Measurements from ENCODE around the gene KCNC1.

- TF ChIP-seq SNAI2 (CRISPR knock-in tag; IDR thresholded peaks at IDR 0.05), result no peak
- TF ChIP-seq RARB (CRISPR knock-in tag; IDR thresholded peaks at IDR 0.05), result no peak
- TF ChIP-seq ARNTL (CRISPR knock-in tag; IDR thresholded peaks at IDR 0.05; ENCODE audit: borderline replicate concordance, low read depth), result no peak
- no peak for TF ChIP-seq CSDC2 (CRISPR knock-in tag; IDR thresholded peaks at IDR 0.05)
- no peak for TF ChIP-seq OSR1 (CRISPR knock-in tag; IDR thresholded peaks at IDR 0.05)
- no peak for TF ChIP-seq TOX (CRISPR knock-in tag; IDR thresholded peaks at IDR 0.05; ENCODE audit: borderline replicate concordance)
- TF ChIP-seq ZFP3 (CRISPR knock-in tag; IDR thresholded peaks at IDR 0.05), result no peak
- TF ChIP-seq PATZ1 (CRISPR knock-in tag; IDR thresholded peaks at IDR 0.05; ENCODE audit: borderline replicate concordance), result no peak
- no peak for TF ChIP-seq CREB5 (CRISPR knock-in tag; IDR thresholded peaks at IDR 0.05; ENCODE audit: low read depth)
- TF ChIP-seq POU6F1 (CRISPR knock-in tag; IDR thresholded peaks at IDR 0.05; ENCODE audit: borderline replicate concordance, low read depth), result no peak
- TF ChIP-seq PPARA (CRISPR knock-in tag; IDR thresholded peaks at IDR 0.05; ENCODE audit: borderline replicate concordance), result no peak
Observed at GRCh38 chr11:17724020-17724908, 10.3 kb upstream of the KCNC1 start.
